ENCODE measurements around the gene PCP2.
"Not testable (repeated sequence)": the region's sequence is repeated elsewhere in the genome, so short reads cannot be mapped to it uniquely, and the experiment has no call there.

The PCP2 gene

GRCh38 chr19:7661744-7662538 lies 28.4 kb upstream of the PCP2 start:
- DNase-seq (ENCODE audit: low spot score): no peak

GRCh38 chr19:7658219-7658686 lies 24.7 kb upstream of the PCP2 start:
- DNase-seq (ENCODE audit: low spot score): peak; percentile 93

- DNase-seq (ENCODE audit: low spot score): no peak
These were observed 23.7 kb upstream of the PCP2 start for GRCh38 chr19:7657131-7657751.

- DNase-seq (ENCODE audit: low spot score): no peak
These were observed 22.1 kb upstream of the PCP2 start for GRCh38 chr19:7655581-7655980.

- no peak for DNase-seq (ENCODE audit: low spot score)
These were observed 20.9 kb upstream of the PCP2 start for GRCh38 chr19:7654401-7654800.

GRCh38 chr19:7652061-7652641 lies 18.6 kb upstream of the PCP2 start:
- peak; percentile 81 for DNase-seq (ENCODE audit: low spot score)

- DNase-seq (ENCODE audit: low spot score): no peak
These were observed 16.6 kb upstream of the PCP2 start for GRCh38 chr19:7650148-7650547.

- no peak for DNase-seq (ENCODE audit: low spot score)
These were observed 14.9 kb upstream of the PCP2 start for GRCh38 chr19:7648265-7649014.

- no peak for DNase-seq (ENCODE audit: low spot score)
These were observed 13.6 kb upstream of the PCP2 start for GRCh38 chr19:7647156-7647555.

GRCh38 chr19:7646426-7646700 lies 12.8 kb upstream of the PCP2 start:
- DNase-seq (ENCODE audit: low spot score): no peak

GRCh38 chr19:7645656-7646425 lies 12.3 kb upstream of the PCP2 start:
- no peak for DNase-seq (ENCODE audit: low spot score)

GRCh38 chr19:7645163-7645562 lies 11.6 kb upstream of the PCP2 start:
- DNase-seq (ENCODE audit: low spot score): no peak

- DNase-seq (ENCODE audit: low spot score): no peak
These were observed 11.0 kb upstream of the PCP2 start for GRCh38 chr19:7644550-7644877.

- DNase-seq (ENCODE audit: low spot score): not testable (repeated sequence)
These were observed 10.4 kb upstream of the PCP2 start for GRCh38 chr19:7643629-7644549.

- no peak for DNase-seq (ENCODE audit: low spot score)
These were observed 9.5 kb upstream of the PCP2 start for GRCh38 chr19:7643031-7643415.

- no peak for DNase-seq (ENCODE audit: low spot score)
These were observed 8.9 kb upstream of the PCP2 start for GRCh38 chr19:7642295-7643030.

GRCh38 chr19:7641290-7642276 lies 8.1 kb upstream of the PCP2 start:
- DNase-seq (ENCODE audit: low spot score): no peak

- no peak for DNase-seq (ENCODE audit: low spot score)
These were observed 7.3 kb upstream of the PCP2 start for GRCh38 chr19:7640803-7641202.

GRCh38 chr19:7639863-7640348 lies 6.4 kb upstream of the PCP2 start:
- DNase-seq (ENCODE audit: low spot score): no peak
